Activated B cell treated with CpG ODN at 0.5 μM for 24 hours (primary cell): Measurements from ENCODE around the gene SLC25A43. TPM values are rescaled to one million over a fixed set of nuclear protein-coding genes. Genes with fewer than 3 reads are reported as not detected.

ENCODE experiments used
- ATAC-seq: fragments of 200-7000 bp; cut with Tn5 transposase; one replicate; pipeline ENCODE4 v1.10.0; 2021; ENCODE audit warnings: low read depth, mild to moderate bottlenecking, moderate library complexity
- CTCF ChIA-PET: fragments of 350-600 bp; sonication (Branson Sonifier 250); formaldehyde crosslinking; loops from one replicate; lab custom pipeline; 2021; ENCODE audit warnings: antibody characterized with exemption; lab: Charles Lee
- POLR2A ChIA-PET: fragments of 350-600 bp; sonication (Branson Sonifier 250); formaldehyde crosslinking; loops from one replicate; lab custom pipeline; 2021; ENCODE audit warnings: antibody characterized with exemption; lab: Charles Lee
- DNase-seq: peaks from one replicate; pipeline ENCODE4 v3.0.0; 2022
- H3K27ac Mint-ChIP-seq: one replicate; pipeline ENCODE4 v1.8.0; 2020; ENCODE audit warnings: mixed read lengths
- H3K27me3 Mint-ChIP-seq: one replicate; pipeline ENCODE4 v1.8.0; 2021; ENCODE audit warnings: mixed read lengths
- H3K36me3 Mint-ChIP-seq: one replicate; pipeline ENCODE4 v1.8.0; 2021; ENCODE audit warnings: low read depth, mixed read lengths
- H3K4me1 Mint-ChIP-seq: one replicate; pipeline ENCODE4 v1.8.0; 2021; ENCODE audit warnings: mixed read lengths
- H3K4me3 Mint-ChIP-seq: one replicate; pipeline ENCODE4 v1.8.0; 2020; ENCODE audit warnings: mild to moderate bottlenecking, mixed read lengths
- H3K9me3 Mint-ChIP-seq: one replicate; pipeline ENCODE4 v1.8.0; 2020; ENCODE audit warnings: mixed read lengths
- CTCF ChIP-seq: fragments of 200-600 bp; IDR thresholded peaks from one replicate; pipeline ENCODE4 v1.8.0; 2022; ENCODE audit warnings: antibody characterized with exemption, mild to moderate bottlenecking
- intact Hi-C: fragments of 100-400 bp; cut with micrococcal nuclease; formaldehyde crosslinking; loops from one replicate; pipeline ENCODE4 v1.15.1; 2024
- total RNA-seq: library from RNA; stranded (reverse); gene quantifications from 2 replicates; pipeline ENCODE4 v1.2.3, GENCODE V29; 2022

The SLC25A43 gene
- total RNA-seq, 1 donor from 2014 or later, result 11.0 TPM

DNA sequence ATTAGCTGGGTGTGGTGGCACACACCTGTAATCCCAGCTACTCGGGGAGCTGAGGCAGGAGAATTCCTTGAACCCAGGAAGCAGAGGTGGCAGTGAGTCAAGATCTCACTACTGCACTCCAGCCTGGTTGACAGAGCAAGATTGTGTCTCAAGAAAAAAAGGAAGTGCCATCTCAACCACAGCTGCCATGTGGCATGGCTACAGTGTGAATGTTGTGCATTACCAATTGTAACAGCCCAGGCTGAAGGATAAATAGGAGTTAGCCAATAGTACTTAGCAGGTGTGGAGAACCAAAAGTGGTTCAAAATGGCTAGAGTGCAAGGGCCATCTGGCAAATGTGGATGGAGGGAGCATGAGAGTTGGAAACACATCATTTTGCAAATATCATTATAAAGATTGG, 98.0 kb downstream of the SLC25A43 start:
- intact Hi-C loops, result no loop called here
- no peaks in the 10 kb centered on the region for H3K27me3 Mint-ChIP-seq
- no peaks in the 10 kb centered on the region for H3K9me3 Mint-ChIP-seq
- no peak for DNase-seq
- ATAC-seq, result peak; percentile 41
- TF ChIP-seq CTCF, result no peak
- ChIA-PET POLR2A (interaction anchor here (0.5 kb wide), 1 partner anchor 13 kb away, joined by 3 read pairs; no protein-coding TSS in a partner anchor), CTCF (interaction anchor here (1.2 kb wide), 1 partner anchor 14 kb away, joined by 6 read pairs; no protein-coding TSS in a partner anchor)
- peaks cover 24% of the 10 kb centered on the region for H3K4me1 Mint-ChIP-seq
- no peak overlapping the region for H3K27ac Mint-ChIP-seq
- H3K4me3 Mint-ChIP-seq, result no peak overlapping the region
- H3K36me3 Mint-ChIP-seq, result no peaks in the 10 kb centered on the region

DNA sequence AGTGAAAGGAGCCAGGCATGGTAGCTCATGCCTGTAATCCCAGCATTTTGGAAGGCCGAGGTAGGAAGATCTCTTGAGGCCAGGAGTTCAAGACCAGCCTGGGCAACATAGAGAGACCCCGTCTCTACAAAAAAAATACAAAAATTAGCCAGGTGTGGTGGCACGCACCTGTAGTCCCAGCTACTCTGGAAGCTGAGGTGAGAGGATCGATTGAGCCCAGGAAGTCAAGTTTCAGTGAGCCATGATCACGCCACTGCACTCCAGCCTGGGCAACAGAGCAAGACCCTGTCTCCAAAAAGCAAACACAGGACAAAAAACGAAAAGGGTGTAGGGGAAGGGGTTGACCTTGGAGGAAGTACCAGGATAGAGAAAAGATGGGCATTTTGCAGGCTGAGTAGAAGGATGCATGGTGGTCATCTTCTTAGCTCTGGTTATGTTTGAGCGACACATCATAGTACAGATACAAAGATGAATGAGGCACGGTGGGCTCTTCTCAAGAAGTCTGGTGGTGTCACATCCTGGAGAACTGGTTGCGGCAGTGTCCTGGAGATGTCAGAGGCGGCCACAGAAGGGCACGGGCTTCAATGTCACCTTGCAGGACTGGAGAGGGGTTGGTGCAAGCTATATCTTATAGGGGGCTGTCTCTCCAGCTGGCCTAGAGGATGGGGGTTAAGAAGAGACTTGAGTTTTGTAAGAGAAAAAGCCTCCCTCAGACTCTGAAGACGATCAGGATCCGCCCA, 101.1 kb downstream of the SLC25A43 start:
- DNase-seq (no peak), ATAC-seq (no peak)
- ChIA-PET CTCF (interaction anchor here (0.9 kb wide), 1 partner anchor 16 kb away, joined by 3 read pairs; no protein-coding TSS in a partner anchor), POLR2A (interaction anchor here (0.9 to 1.2 kb wide), 2 partner anchors 12 to 193 kb away, joined by 3 to 4 read pairs; partner anchors contain the start of gene SEPTIN6)
- Mint-ChIP-seq H3K4me1 (peaks cover 29% of the 10 kb centered on the region), H3K9me3 (no peaks in the 10 kb centered on the region), H3K4me3 (no peak overlapping the region), H3K36me3 (no peaks in the 10 kb centered on the region), H3K27ac (no peak overlapping the region), H3K27me3 (no peaks in the 10 kb centered on the region)
- intact Hi-C loops, result loop anchor here (5.0 kb wide), 1 partner anchor 33 kb away; the partner anchor contains the start of gene SLC25A5
- no peak for TF ChIP-seq CTCF

DNA sequence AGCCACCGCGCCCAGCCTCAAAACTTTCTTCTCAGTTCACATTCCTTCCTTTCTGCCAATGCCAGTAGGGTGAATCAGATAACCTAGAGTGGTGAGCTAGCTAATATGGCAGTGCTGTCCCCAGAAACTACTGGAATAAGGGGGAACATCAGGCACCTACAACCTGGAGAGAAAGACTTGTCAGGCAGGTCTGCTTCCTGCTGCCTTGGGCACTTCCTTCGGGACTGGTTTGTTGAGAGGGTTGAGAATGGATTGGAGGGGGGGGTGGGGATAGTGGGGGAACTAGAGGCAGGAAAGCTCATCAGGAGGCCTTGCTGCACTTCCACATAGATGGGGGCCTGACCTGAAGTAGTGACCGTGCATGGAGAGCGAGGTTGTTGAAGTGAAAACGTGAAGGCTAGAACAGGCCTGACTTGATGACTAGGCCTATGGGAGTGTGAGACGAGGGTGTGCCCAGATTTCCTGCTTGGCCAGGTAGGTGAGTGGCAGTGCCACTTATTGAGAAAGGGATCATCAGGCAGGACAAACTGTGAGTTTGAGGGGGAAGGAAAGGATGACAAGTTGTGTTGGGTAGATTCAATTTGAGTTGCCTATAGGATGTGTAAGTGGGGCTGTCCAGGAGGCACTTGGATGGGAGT, 102.5 kb downstream of the SLC25A43 start:
- H3K9me3 Mint-ChIP-seq, result no peaks in the 10 kb centered on the region
- H3K27ac Mint-ChIP-seq, result no peak overlapping the region
- ATAC-seq (no peak), DNase-seq (no peak)
- no peaks in the 10 kb centered on the region for H3K27me3 Mint-ChIP-seq
- TF ChIP-seq CTCF, result no peak
- peaks cover 21% of the 10 kb centered on the region for H3K4me1 Mint-ChIP-seq
- H3K36me3 Mint-ChIP-seq, result no peaks in the 10 kb centered on the region
- intact Hi-C loops, result loop anchor here (5.0 kb wide), 1 partner anchor 34 kb away; the partner anchor contains the start of gene SLC25A5
- H3K4me3 Mint-ChIP-seq, result no peak overlapping the region
- POLR2A ChIA-PET, result interaction anchor here (0.7 kb wide), 1 partner anchor 352 kb away, joined by 4 read pairs; no protein-coding TSS in a partner anchor
- CTCF ChIA-PET, result no interaction called here

DNA sequence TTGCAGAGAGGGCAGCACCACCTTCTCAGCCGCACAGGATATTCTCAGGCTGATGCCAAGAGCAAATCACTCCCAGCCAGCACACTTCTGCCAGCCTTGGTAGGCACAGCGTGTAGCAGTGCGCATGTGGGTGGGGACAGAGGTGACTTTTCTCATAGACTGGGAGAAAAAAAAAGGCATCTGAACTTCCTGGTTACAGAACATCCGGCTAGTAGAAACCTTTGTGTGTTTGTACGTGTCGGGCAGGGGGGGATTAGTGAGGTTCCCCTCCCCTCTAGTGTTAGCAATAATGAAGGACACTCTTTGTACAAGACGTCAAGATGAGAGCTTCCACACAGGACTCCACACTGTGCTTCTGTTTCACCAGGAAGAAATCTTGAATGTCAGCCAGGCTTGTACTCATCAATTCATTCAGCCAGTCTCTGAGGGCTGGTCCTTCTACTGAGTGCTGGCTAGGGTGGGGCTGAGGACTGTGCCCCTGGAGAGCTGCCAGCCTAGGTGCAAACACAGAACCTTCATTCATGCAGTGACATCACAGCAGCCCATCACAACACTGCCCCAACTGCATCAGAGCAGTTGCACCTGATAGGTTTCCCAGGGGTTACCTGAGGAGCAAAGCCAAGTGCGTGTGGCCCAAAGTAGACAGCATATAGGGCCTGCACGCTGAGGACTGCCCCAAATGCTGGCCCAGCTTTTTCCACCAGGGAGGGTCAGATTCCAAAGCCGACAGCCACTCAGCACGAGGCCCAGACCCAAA, 103.8 kb downstream of the SLC25A43 start:
- no peak overlapping the region for H3K27ac Mint-ChIP-seq

More for the DNA sequence above, 103.8 kb downstream of the SLC25A43 start:
- TF ChIP-seq CTCF, result no peak
- peaks cover 13% of the 10 kb centered on the region for H3K4me1 Mint-ChIP-seq
- H3K4me3 Mint-ChIP-seq, result no peak overlapping the region
- ATAC-seq (no peak), DNase-seq (no peak)
- intact Hi-C loops, result loop anchor here (5.0 kb wide), 1 partner anchor 36 kb away; the partner anchor contains the start of gene SLC25A5
- no peaks in the 10 kb centered on the region for H3K36me3 Mint-ChIP-seq
- H3K9me3 Mint-ChIP-seq, result no peaks in the 10 kb centered on the region
- POLR2A ChIA-PET, result interaction anchor here (0.7 kb wide), 1 partner anchor 350 kb away, joined by 4 read pairs; no protein-coding TSS in a partner anchor
- no peaks in the 10 kb centered on the region for H3K27me3 Mint-ChIP-seq
- CTCF ChIA-PET, result interaction anchor here (0.6 kb wide), 1 partner anchor 13 kb away, joined by 3 read pairs; no protein-coding TSS in a partner anchor
